SK-N-MC (cell line): ENCODE results near the gene PAK1.

ENCODE experiments used
- DNase-seq: peaks from one replicate; pipeline ENCODE4 v3.0.0-alpha.2; 2011; ENCODE audit warnings: low read depth, low spot score
- H3K27ac ChIP-seq: fragments of 200-600 bp; sonication (generic); 2 replicates; pipeline ENCODE4 v1.5.1; 2016; ENCODE audit warnings: mixed run types
- H3K36me3 ChIP-seq: fragments of 200-600 bp; sonication (generic); 2 replicates; pipeline ENCODE4 v1.6.1; 2017; ENCODE audit warnings: antibody characterized with exemption, low read length, mixed read lengths; ENCODE audit not compliant: insufficient read depth
- H3K4me3 ChIP-seq: fragments of 200-600 bp; sonication (generic); 2 replicates; pipeline ENCODE4 v1.5.1; 2016
- H3K9ac ChIP-seq: fragments of 200-600 bp; sonication (generic); 2 replicates; pipeline ENCODE4 v1.8.0; 2017; ENCODE audit warnings: mixed run types, mixed read lengths; ENCODE audit not compliant: insufficient read length
- H3K9me3 ChIP-seq: fragments of 200-600 bp; sonication (generic); 2 replicates; pipeline ENCODE4 v1.6.1; 2017; ENCODE audit warnings: low read depth, mild to moderate bottlenecking, antibody characterized with exemption, low read length, moderate library complexity, mixed read lengths
- EZH2 ChIP-seq: fragments of 200-600 bp; sonication (generic); IDR thresholded peaks from one replicate; pipeline ENCODE4 v1.6.1; 2017; ENCODE audit warnings: antibody characterized with exemption
- FOXP2 ChIP-seq: optimal IDR thresholded peaks from 2 replicates; pipeline ENCODE3; 2011; ENCODE audit warnings: mild to moderate bottlenecking, moderate library complexity; ENCODE audit not compliant: insufficient read depth; ENCODE audit errors: extremely low read length, control extremely low read depth
- POLR2AphosphoS5 ChIP-seq: IDR thresholded peaks from 2 replicates; pipeline ENCODE4 v1.6.1; 2012; ENCODE audit warnings: mild to moderate bottlenecking, low read depth, low read length, borderline replicate concordance

The PAK1 gene

GRCh38 chr11:77381729-77382665 lies 91.9 kb downstream of the PAK1 start:
- DNase-seq: no peak
- TF ChIP-seq POLR2AphosphoS5 (no peak), EZH2 (no peak), FOXP2 (no peak)
- Histone ChIP-seq H3K27ac (no peak overlapping the region), H3K4me3 (no peak overlapping the region), H3K9me3 (no peaks in the 10 kb centered on the region), H3K9ac (no peak overlapping the region), H3K36me3 (peaks cover 15% of the 10 kb centered on the region)

- Histone ChIP-seq H3K27ac (no peak overlapping the region), H3K4me3 (no peak overlapping the region), H3K9ac (no peak overlapping the region), H3K36me3 (peaks cover 16% of the 10 kb centered on the region), H3K9me3 (no peaks in the 10 kb centered on the region)
- no peak for TF ChIP-seq POLR2AphosphoS5
- no peak for TF ChIP-seq EZH2
- no peak for TF ChIP-seq FOXP2
- DNase-seq: no peak
Observed at GRCh38 chr11:77379934-77380333, 94.0 kb downstream of the PAK1 start.

- no peak for DNase-seq
- Histone ChIP-seq H3K4me3 (no peak overlapping the region), H3K36me3 (peaks cover 19% of the 10 kb centered on the region), H3K9me3 (no peaks in the 10 kb centered on the region), H3K27ac (no peak overlapping the region), H3K9ac (no peak overlapping the region)
- TF ChIP-seq POLR2AphosphoS5: no peak
- no peak for TF ChIP-seq FOXP2
- TF ChIP-seq EZH2: no peak
Observed at GRCh38 chr11:77379253-77379652, 94.6 kb downstream of the PAK1 start.

- DNase-seq: no peak
- H3K9ac ChIP-seq: no peak overlapping the region
- no peak overlapping the region for H3K27ac ChIP-seq
- H3K9me3 ChIP-seq: no peaks in the 10 kb centered on the region
- H3K4me3 ChIP-seq: no peak overlapping the region
- peaks cover 17% of the 10 kb centered on the region for H3K36me3 ChIP-seq
- TF ChIP-seq FOXP2 (no peak), EZH2 (no peak), POLR2AphosphoS5 (no peak)
Observed at GRCh38 chr11:77377734-77378133, 96.2 kb downstream of the PAK1 start.

- H3K9ac ChIP-seq: no peak overlapping the region
- H3K9me3 ChIP-seq: no peaks in the 10 kb centered on the region
- H3K4me3 ChIP-seq: no peak overlapping the region
- H3K27ac ChIP-seq: no peak overlapping the region
- H3K36me3 ChIP-seq: peaks cover 20% of the 10 kb centered on the region
- DNase-seq: no peak
- TF ChIP-seq POLR2AphosphoS5 (no peak), FOXP2 (no peak), EZH2 (no peak)
Observed at GRCh38 chr11:77375107-77375506, 98.8 kb downstream of the PAK1 start.

- Histone ChIP-seq H3K27ac (no peak overlapping the region), H3K9ac (no peak overlapping the region), H3K36me3 (peaks cover 20% of the 10 kb centered on the region), H3K4me3 (no peak overlapping the region), H3K9me3 (no peaks in the 10 kb centered on the region)
- no peak for DNase-seq
- no peak for TF ChIP-seq FOXP2
- no peak for TF ChIP-seq EZH2
- no peak for TF ChIP-seq POLR2AphosphoS5
Observed at GRCh38 chr11:77374611-77375031, 99.3 kb downstream of the PAK1 start.

- TF ChIP-seq FOXP2 (no peak), EZH2 (no peak), POLR2AphosphoS5 (no peak)
- H3K9ac ChIP-seq: no peak overlapping the region
- no peak for DNase-seq
- no peak overlapping the region for H3K27ac ChIP-seq
- no peaks in the 10 kb centered on the region for H3K9me3 ChIP-seq
- no peak overlapping the region for H3K4me3 ChIP-seq
- H3K36me3 ChIP-seq: peaks cover 20% of the 10 kb centered on the region
Observed at GRCh38 chr11:77374108-77374507, 99.8 kb downstream of the PAK1 start.

GRCh38 chr11:77372726-77373125 lies 101.2 kb downstream of the PAK1 start:
- Histone ChIP-seq H3K4me3 (no peak overlapping the region), H3K9ac (no peak overlapping the region), H3K27ac (no peak overlapping the region), H3K9me3 (no peaks in the 10 kb centered on the region), H3K36me3 (peaks cover 14% of the 10 kb centered on the region)
- TF ChIP-seq FOXP2 (no peak), POLR2AphosphoS5 (no peak), EZH2 (no peak)
- DNase-seq: no peak
